ENCODE data around the gene PEX10.

The PEX10 gene

GRCh38 chr1:2404142-2404889 lies 8.0 kb downstream of the PEX10 start:
- no peak for DNase-seq

GRCh38 chr1:2403273-2403672 lies 9.1 kb downstream of the PEX10 start:
- no peak for DNase-seq

- DNase-seq: no peak
Measured at GRCh38 chr1:2402420-2402819, 9.9 kb downstream of the PEX10 start.

GRCh38 chr1:2400950-2401649 lies 11.3 kb downstream of the PEX10 start:
- DNase-seq: no peak

- no peak for DNase-seq
Measured at GRCh38 chr1:2400576-2400909, 11.8 kb downstream of the PEX10 start.

- no peak for DNase-seq
Measured at GRCh38 chr1:2399890-2400575, 12.3 kb downstream of the PEX10 start.

GRCh38 chr1:2398871-2399270 lies 13.5 kb downstream of the PEX10 start:
- no peak for DNase-seq

- no peak for DNase-seq
Measured at GRCh38 chr1:2397007-2397679, 15.2 kb downstream of the PEX10 start.

- no peak for DNase-seq
Measured at GRCh38 chr1:2396476-2396875, 15.9 kb downstream of the PEX10 start.

- no peak for DNase-seq
Measured at GRCh38 chr1:2396059-2396458, 16.3 kb downstream of the PEX10 start.

GRCh38 chr1:2395245-2395644 lies 17.1 kb downstream of the PEX10 start:
- no peak for DNase-seq

- no peak for DNase-seq
Measured at GRCh38 chr1:2394761-2395160, 17.6 kb downstream of the PEX10 start.

GRCh38 chr1:2394220-2394619 lies 18.1 kb downstream of the PEX10 start:
- no peak for DNase-seq

- DNase-seq: no peak
Measured at GRCh38 chr1:2393471-2393877, 18.9 kb downstream of the PEX10 start.

- DNase-seq: no peak
Measured at GRCh38 chr1:2392686-2393085, 19.7 kb downstream of the PEX10 start.

GRCh38 chr1:2391931-2392509 lies 20.3 kb downstream of the PEX10 start:
- no peak for DNase-seq

- peak; percentile 100 for DNase-seq
Measured at GRCh38 chr1:2391041-2391930, 21.1 kb downstream of the PEX10 start, which contains the start of the genes MORN1 and RER1. Gene MORN1, minus strand, starts transcription at chr1:2391554. Its CDS starts 21 bp downstream, at chr1:2391533. Gene RER1, plus strand, starts transcription at chr1:2391841. Its CDS starts 3,950 bp downstream, at chr1:2395791.

- no peak for DNase-seq
Measured at GRCh38 chr1:2389644-2390043, 22.7 kb downstream of the PEX10 start.

- DNase-seq: no peak
Measured at GRCh38 chr1:2388004-2388913, 24.1 kb downstream of the PEX10 start.
